Mesenchymal stem cell (in vitro differentiated cells and primary cell): ENCODE results near the gene NACAD.

Experiments
- DNase-seq: peaks from one replicate; pipeline ENCODE4 v3.0.0-alpha.2; 2013
- H2AFZ ChIP-seq: one replicate; pipeline ENCODE4 v1.6.1; 2013; ENCODE audit warnings: low read depth, mild to moderate bottlenecking, control low read depth, inconsistent platforms, low read length, moderate library complexity
- H2AK5ac ChIP-seq: 2 replicates; pipeline ENCODE4 v1.6.1; 2013; ENCODE audit warnings: low read length, moderate library complexity, mild to moderate bottlenecking, inconsistent platforms; ENCODE audit not compliant: severe bottlenecking
- H2BK120ac ChIP-seq: one replicate; pipeline ENCODE4 v1.6.1; 2013; ENCODE audit warnings: low read depth, mild to moderate bottlenecking, inconsistent platforms, low read length, moderate library complexity
- H2BK12ac ChIP-seq, 2 experiments: one replicate each; pipeline ENCODE4 v1.6.1; 2013; ENCODE audit warnings: inconsistent platforms in 2 of 2, low read length in 2 of 2, mild to moderate bottlenecking in 2 of 2, moderate library complexity in 2 of 2, control low read depth in 1 of 2
- H2BK15ac ChIP-seq: one replicate; pipeline ENCODE4 v1.6.1; 2013; ENCODE audit warnings: mild to moderate bottlenecking, low read depth, inconsistent platforms; ENCODE audit not compliant: poor library complexity, severe bottlenecking
- H2BK5ac ChIP-seq: 2 replicates; pipeline ENCODE4 v1.6.1; 2013; ENCODE audit warnings: low read depth, mild to moderate bottlenecking, low read length, control low read depth, inconsistent platforms; ENCODE audit not compliant: poor library complexity, severe bottlenecking
- H3K14ac ChIP-seq, 2 experiments: one replicate each; pipeline ENCODE4 v1.6.1; 2013; ENCODE audit warnings: inconsistent platforms in 2 of 2, low read length in 2 of 2, control low read depth in 1 of 2, mild to moderate bottlenecking in 1 of 2, moderate library complexity in 1 of 2
- H3K18ac ChIP-seq, 2 experiments: one replicate each; pipeline ENCODE4 v1.6.1; 2013; ENCODE audit warnings: inconsistent platforms in 2 of 2, low read length in 2 of 2, control low read depth in 1 of 2, low read depth in 1 of 2, mild to moderate bottlenecking in 1 of 2
- H3K23ac ChIP-seq, 2 experiments: one replicate each; pipeline ENCODE4 v1.6.1; 2013; ENCODE audit warnings: inconsistent platforms in 2 of 2, low read length in 2 of 2, mild to moderate bottlenecking in 2 of 2, moderate library complexity in 2 of 2, control low read depth in 1 of 2
- H3K27ac ChIP-seq: 2 replicates; pipeline ENCODE4 v1.5.1; 2013; ENCODE audit warnings: mild to moderate bottlenecking, moderate library complexity, low read length, control low read depth, inconsistent platforms; ENCODE audit not compliant: poor library complexity, severe bottlenecking
- H3K27me3 ChIP-seq, 2 experiments: 2 replicates each; pipeline versions ENCODE4 v1.6.1 to v1.7.0; 2013; ENCODE audit warnings: low read length in 2 of 2, mild to moderate bottlenecking in 2 of 2, moderate library complexity in 2 of 2, control low read depth in 1 of 2, inconsistent platforms in 1 of 2; ENCODE audit not compliant: control insufficient read depth in 1 of 2, insufficient read depth in 1 of 2
- H3K36me3 ChIP-seq, 2 experiments: 2 replicates each; pipeline versions ENCODE4 v1.6.1 to v1.7.0; 2013; ENCODE audit warnings: low read length in 2 of 2, control low read depth in 1 of 2, inconsistent platforms in 1 of 2, low read depth in 1 of 2, mild to moderate bottlenecking in 1 of 2; ENCODE audit not compliant: insufficient read depth in 2 of 2, control insufficient read depth in 1 of 2
- H3K4ac ChIP-seq, 2 experiments: one replicate each; pipeline ENCODE4 v1.6.1; 2013; ENCODE audit warnings: inconsistent platforms in 2 of 2, low read length in 2 of 2, mild to moderate bottlenecking in 2 of 2, moderate library complexity in 2 of 2, control low read depth in 1 of 2, low read depth in 1 of 2
- H3K4me1 ChIP-seq: 2 replicates; pipeline ENCODE4 v1.6.1; 2013; ENCODE audit warnings: low read depth, low read length, control low read depth; ENCODE audit not compliant: control insufficient read depth, insufficient read depth
- H3K4me2 ChIP-seq: 2 replicates; pipeline ENCODE4 v1.6.1; 2013; ENCODE audit warnings: low read length, mild to moderate bottlenecking, inconsistent platforms; ENCODE audit not compliant: poor library complexity, severe bottlenecking
- H3K4me3 ChIP-seq, 2 experiments: 2 replicates each; pipeline versions ENCODE4 v1.5.1 to v1.7.0; 2013; ENCODE audit warnings: low read length in 2 of 2, mild to moderate bottlenecking in 2 of 2, control low read depth in 1 of 2, low read depth in 1 of 2; ENCODE audit not compliant: insufficient read depth in 1 of 2
- H3K79me1 ChIP-seq: replicated peaks from 2 replicates; pipeline ENCODE4 v1.6.1; 2013; ENCODE audit warnings: mild to moderate bottlenecking, control low read depth, low read length, inconsistent platforms; ENCODE audit not compliant: poor library complexity, severe bottlenecking
- H3K9ac ChIP-seq: 2 replicates; pipeline ENCODE4 v1.7.0; 2013; ENCODE audit warnings: mild to moderate bottlenecking, low read length, moderate library complexity
- H3K9me3 ChIP-seq: 2 replicates; pipeline ENCODE4 v1.7.0; 2013; ENCODE audit warnings: mild to moderate bottlenecking, low read length; ENCODE audit not compliant: control insufficient read depth
- H4K8ac ChIP-seq: one replicate; pipeline ENCODE4 v1.6.1; 2013; ENCODE audit warnings: inconsistent platforms, mild to moderate bottlenecking, low read length, moderate library complexity
- H4K91ac ChIP-seq: one replicate; pipeline ENCODE4 v1.6.1; 2013; ENCODE audit warnings: mild to moderate bottlenecking, low read length, inconsistent platforms
- WGBS: methylation state at CpG from one replicate; pipeline ENCODE4 v1.1.7; 2013; ENCODE audit warnings: mixed read lengths; 5-methylcytosine and 5-hydroxymethylcytosine counted together

NACAD gene

DNA sequence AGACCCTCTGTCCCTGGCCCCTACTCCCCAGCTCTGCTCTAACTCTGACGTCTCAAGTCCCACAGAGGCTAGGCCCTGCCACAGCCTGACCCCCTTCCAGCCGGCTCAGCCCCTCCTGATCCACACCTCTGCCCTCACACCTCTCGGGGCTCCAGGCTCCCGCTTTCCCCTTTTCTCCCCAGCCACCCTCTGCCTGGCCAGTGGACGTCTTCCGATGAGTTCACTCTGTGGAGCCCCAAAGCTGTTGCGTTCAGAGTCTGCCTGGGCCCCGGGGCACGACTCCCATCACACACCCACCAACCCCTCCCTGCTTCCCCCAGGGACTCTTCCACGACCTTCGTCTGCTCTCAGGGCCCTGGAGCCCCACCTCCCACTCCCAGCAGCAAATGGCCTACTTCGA lies 41.1 kb upstream of the NACAD start:
- Histone ChIP-seq H3K14ac (no peak overlapping the region), H2AK5ac (no peak overlapping the region), H3K36me3 (no peaks in the 10 kb centered on the region), H3K79me1 (no peaks in the 10 kb centered on the region), H2BK15ac (no peak overlapping the region), H3K4ac (no peak overlapping the region), H4K91ac (no peak overlapping the region), H2AFZ (no peak overlapping the region), H3K4me1 (no peaks in the 10 kb centered on the region), H3K18ac (no peak overlapping the region), H3K9ac (no peak overlapping the region), H3K27ac (no peak overlapping the region), H3K23ac (no peak overlapping the region), H3K27me3 (peaks cover 12 to 28% of the 10 kb centered on the region in 2 experiments), H2BK12ac (no peak overlapping the region), H3K9me3 (no peaks in the 10 kb centered on the region), H4K8ac (no peak overlapping the region), H2BK5ac (no peak overlapping the region), H3K4me2 (no peak overlapping the region), H3K4me3 (no peak overlapping the region), H2BK120ac (no peak overlapping the region)
- no peak for DNase-seq
- 77% methylated on average over 12 of the region's 12 CpGs for WGBS

GRCh38 chr7:45129181-45129800 lies 40.5 kb upstream of the NACAD start:
- Histone ChIP-seq H3K36me3 (no peaks in the 10 kb centered on the region), H3K27ac (no peak overlapping the region), H2BK120ac (no peak overlapping the region), H3K14ac (no peak overlapping the region), H2BK5ac (no peak overlapping the region), H3K4me1 (no peaks in the 10 kb centered on the region), H2BK12ac (no peak overlapping the region), H3K23ac (no peak overlapping the region), H3K4me3 (no peak overlapping the region), H4K8ac (no peak overlapping the region), H3K4ac (no peak overlapping the region), H3K9me3 (no peaks in the 10 kb centered on the region), H3K79me1 (no peaks in the 10 kb centered on the region), H4K91ac (no peak overlapping the region), H3K9ac (no peak overlapping the region), H2AFZ (no peak overlapping the region), H3K4me2 (no peak overlapping the region), H2AK5ac (no peak overlapping the region), H2BK15ac (no peak overlapping the region), H3K18ac (no peak overlapping the region), H3K27me3 (peaks cover 9 to 32% of the 10 kb centered on the region in 2 experiments)
- no peak for DNase-seq
- 87% methylated on average over 14 of the region's 15 CpGs for WGBS

DNA sequence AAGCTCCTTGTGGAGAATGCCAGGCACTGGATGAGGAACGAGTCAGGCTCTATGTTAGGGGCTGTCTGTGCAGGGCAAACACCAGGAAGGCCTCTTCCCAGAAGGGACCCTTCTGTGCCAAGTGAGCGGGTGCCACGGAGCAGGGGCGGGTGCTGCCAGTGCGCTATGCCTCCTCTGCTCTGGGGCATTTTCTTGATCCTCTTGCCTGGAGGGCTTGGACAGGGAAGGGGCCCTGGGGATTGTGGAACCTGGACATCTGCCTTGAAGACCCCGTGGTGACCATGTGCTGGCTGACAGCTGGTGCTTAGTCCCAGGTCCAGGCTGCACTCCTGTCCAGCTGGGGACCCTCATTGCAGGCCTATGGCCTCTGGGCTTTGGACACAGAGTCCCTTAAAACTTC lies 38.2 kb upstream of the NACAD start:
- no peaks in the 10 kb centered on the region for H3K9me3 ChIP-seq
- no peaks in the 10 kb centered on the region for H3K36me3 ChIP-seq
- no peak overlapping the region for H2AFZ ChIP-seq
- H2BK15ac ChIP-seq = no peak overlapping the region
- H3K27me3 ChIP-seq = peaks cover 3 to 15% of the 10 kb centered on the region in 2 experiments
- no peak overlapping the region for H2AK5ac ChIP-seq
- no peak overlapping the region for H2BK5ac ChIP-seq
- no peak overlapping the region for H4K8ac ChIP-seq
- H3K4me1 ChIP-seq = no peaks in the 10 kb centered on the region
- no peak overlapping the region for H4K91ac ChIP-seq
- H2BK120ac ChIP-seq = no peak overlapping the region
- H3K27ac ChIP-seq = no peak overlapping the region
- H3K4me3 ChIP-seq = no peak overlapping the region
- no peak overlapping the region for H3K9ac ChIP-seq
- no peaks in the 10 kb centered on the region for H3K79me1 ChIP-seq
- no peak overlapping the region for H3K4ac ChIP-seq
- no peak for DNase-seq
- no peak overlapping the region for H3K14ac ChIP-seq
- H3K23ac ChIP-seq = no peak overlapping the region
- no peak overlapping the region for H3K18ac ChIP-seq
- H3K4me2 ChIP-seq = no peak overlapping the region
- WGBS = 92% methylated on average over 6 of the region's 6 CpGs
- no peak overlapping the region for H2BK12ac ChIP-seq

DNA sequence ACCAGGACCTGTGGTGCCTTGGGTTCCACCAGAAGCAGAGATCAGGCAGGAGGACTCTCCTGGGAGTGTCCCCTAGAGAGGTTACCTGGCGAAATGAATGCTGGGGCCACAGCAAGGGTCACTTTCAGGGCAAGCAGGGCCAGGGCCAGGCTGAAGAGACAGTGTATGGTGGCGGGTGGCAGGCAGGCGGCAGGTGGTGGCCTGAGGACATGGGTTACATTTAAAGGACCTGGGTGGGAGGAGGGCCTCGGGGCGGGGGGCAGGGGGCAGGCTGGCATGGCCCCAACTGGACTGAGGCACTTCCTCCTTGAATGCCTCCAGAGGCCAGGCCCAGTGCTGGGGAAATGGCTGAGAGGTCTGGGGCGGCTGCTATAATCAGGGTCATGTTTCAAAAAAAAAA lies 37.4 kb upstream of the NACAD start:
- H2BK120ac ChIP-seq = no peak overlapping the region

More for the DNA sequence above, 37.4 kb upstream of the NACAD start:
- Histone ChIP-seq H2BK12ac (no peak overlapping the region), H2BK5ac (no peak overlapping the region), H3K9me3 (no peaks in the 10 kb centered on the region), H3K36me3 (no peaks in the 10 kb centered on the region), H3K4me1 (no peaks in the 10 kb centered on the region), H3K18ac (no peak overlapping the region), H3K9ac (no peak overlapping the region), H2AFZ (no peak overlapping the region), H2BK15ac (no peak overlapping the region), H4K8ac (no peak overlapping the region), H3K4ac (no peak overlapping the region), H3K4me2 (no peak overlapping the region), H3K23ac (no peak overlapping the region), H3K27me3 (peaks cover 3 to 16% of the 10 kb centered on the region in 2 experiments), H3K14ac (no peak overlapping the region), H3K4me3 (no peak overlapping the region), H3K27ac (no peak overlapping the region), H4K91ac (no peak overlapping the region), H3K79me1 (no peaks in the 10 kb centered on the region), H2AK5ac (no peak overlapping the region)
- DNase-seq = no peak
- WGBS = 92% methylated on average over 6 of the region's 6 CpGs
